ENCODE data around the gene HHAT.

The HHAT gene

DNA sequence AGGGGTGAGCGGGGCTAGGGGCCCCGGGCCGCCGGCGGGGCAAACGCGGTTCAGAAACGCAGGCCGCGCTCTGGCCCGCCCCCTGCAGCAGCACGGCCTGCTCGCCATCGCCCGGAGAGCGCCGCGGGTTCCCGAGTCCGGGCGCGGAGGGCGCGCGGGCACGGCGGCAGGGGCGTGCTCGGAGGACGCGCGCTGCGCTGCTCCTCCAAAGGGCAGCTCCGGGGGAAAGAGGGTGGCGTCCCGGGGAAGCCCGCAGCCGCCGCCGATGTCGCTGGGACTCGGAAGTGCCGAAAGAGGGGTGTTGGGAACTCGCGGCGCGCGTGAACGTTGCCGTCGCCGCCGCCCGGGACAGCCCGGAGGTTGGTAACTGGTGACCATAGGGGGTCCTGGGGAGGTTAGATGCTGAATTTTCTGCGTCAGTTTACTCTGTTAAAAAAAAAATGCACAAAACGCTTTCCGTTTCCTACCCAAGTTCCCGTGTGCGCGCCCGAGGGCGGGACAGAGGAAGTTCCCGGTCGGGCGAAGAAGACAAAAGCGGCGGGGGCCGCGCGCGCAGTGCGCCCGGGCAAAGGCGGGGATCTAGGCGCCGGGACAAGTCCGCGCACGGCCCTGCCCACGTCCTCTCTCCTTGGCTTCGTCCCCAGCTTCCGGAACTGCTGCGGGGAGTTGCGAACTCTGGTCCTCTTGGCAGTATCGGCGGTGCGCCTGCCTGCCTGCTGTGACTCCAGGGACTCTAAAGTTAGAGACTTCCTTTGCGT is at the start of gene HHAT:
HHAT (plus strand) TSS at position 157 of the 758 bp plus-strand sequence. CDS start 20,074 bp downstream, outside the sequence.
- H3K4me3 ChIP-seq (ENCODE audit: insufficient read length, low read depth) = peak within 1 kb of the TSS; percentile 73
- no peaks in the 10 kb centered on the region; the same call in 1 of the 2 replicates for H3K9me3 ChIP-seq (ENCODE audit: insufficient read depth, low read length)
- no peaks in the 10 kb centered on the region for H3K4me1 ChIP-seq (ENCODE audit: insufficient read depth, insufficient read length)
- H3K36me3 ChIP-seq (ENCODE audit: insufficient read depth, insufficient read length, low read length) = no peaks in the 10 kb centered on the region
- DNase-seq (ENCODE audit: low read depth, low spot score) = peak; percentile 71
- peak within 1 kb of the TSS; percentile 86 for H3K9ac ChIP-seq (ENCODE audit: insufficient read length, low read depth)
- TF ChIP-seq YY1 (IDR thresholded peaks at IDR 0.05; ENCODE audit: insufficient read depth, insufficient read length) = no peak
- no peak for TF ChIP-seq SUZ12 (IDR thresholded peaks at IDR 0.05; ENCODE audit: extremely low read depth, insufficient read depth, insufficient read length)
- no peak for TF ChIP-seq ZNF274 (IDR thresholded peaks at IDR 0.05; ENCODE audit: low read depth, low read length)
- H3K27me3 ChIP-seq (ENCODE audit: insufficient read depth, insufficient read length) = peaks cover 57% of the 10 kb centered on the region

GRCh38 chr1:210280221-210280620 is 48.5 kb upstream of the HHAT start:
- Histone ChIP-seq H3K36me3 (ENCODE audit: insufficient read depth, insufficient read length, low read length) (no peaks in the 10 kb centered on the region), H3K4me3 (ENCODE audit: insufficient read length, low read depth) (no peak overlapping the region), H3K9ac (ENCODE audit: insufficient read length, low read depth) (no peak overlapping the region), H3K27me3 (ENCODE audit: insufficient read depth, insufficient read length) (no peaks in the 10 kb centered on the region), H3K4me1 (ENCODE audit: insufficient read depth, insufficient read length) (no peaks in the 10 kb centered on the region), H3K9me3 (ENCODE audit: insufficient read depth, low read length) (peaks cover 45% of the 10 kb centered on the region)
- no peak for DNase-seq (ENCODE audit: low read depth, low spot score)
- TF ChIP-seq YY1 (IDR thresholded peaks at IDR 0.05; ENCODE audit: insufficient read depth, insufficient read length) = no peak

DNA sequence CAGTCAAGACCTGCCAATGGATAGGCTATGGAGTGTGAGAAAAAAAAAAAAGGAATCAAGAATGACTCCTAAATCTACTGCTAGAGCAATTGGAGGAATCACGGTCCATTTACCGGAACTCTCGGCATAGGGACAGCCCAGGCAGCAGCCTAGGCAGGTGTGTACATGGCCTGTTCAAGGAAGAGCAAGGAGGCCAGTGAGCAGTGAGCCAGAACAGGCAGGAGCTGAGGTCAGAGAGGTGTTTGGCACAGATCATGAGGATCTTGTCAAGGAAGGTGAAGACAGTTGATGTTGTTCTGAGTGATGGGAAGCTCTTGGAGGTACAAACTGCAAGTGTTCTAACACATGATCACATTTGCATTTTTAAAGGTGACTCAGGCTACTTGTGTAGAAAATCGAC is 40.6 kb upstream of the HHAT start:
- no peak overlapping the region for H3K9ac ChIP-seq (ENCODE audit: insufficient read length, low read depth)
- no peak for DNase-seq (ENCODE audit: low read depth, low spot score)
- peaks cover 3% of the 10 kb centered on the region for H3K4me1 ChIP-seq (ENCODE audit: insufficient read depth, insufficient read length)
- H3K27me3 ChIP-seq (ENCODE audit: insufficient read depth, insufficient read length) = peaks cover 28% of the 10 kb centered on the region
- H3K36me3 ChIP-seq (ENCODE audit: insufficient read depth, insufficient read length, low read length) = no peaks in the 10 kb centered on the region
- TF ChIP-seq SUZ12 (IDR thresholded peaks at IDR 0.05; ENCODE audit: extremely low read depth, insufficient read depth, insufficient read length) (no peak), YY1 (IDR thresholded peaks at IDR 0.05; ENCODE audit: insufficient read depth, insufficient read length) (no peak), ZNF274 (IDR thresholded peaks at IDR 0.05; ENCODE audit: low read depth, low read length) (no peak)
- H3K4me3 ChIP-seq (ENCODE audit: insufficient read length, low read depth) = no peak overlapping the region
- peaks cover 7% of the 10 kb centered on the region; the same call in 1 of the 2 replicates for H3K9me3 ChIP-seq (ENCODE audit: insufficient read depth, low read length)

DNA sequence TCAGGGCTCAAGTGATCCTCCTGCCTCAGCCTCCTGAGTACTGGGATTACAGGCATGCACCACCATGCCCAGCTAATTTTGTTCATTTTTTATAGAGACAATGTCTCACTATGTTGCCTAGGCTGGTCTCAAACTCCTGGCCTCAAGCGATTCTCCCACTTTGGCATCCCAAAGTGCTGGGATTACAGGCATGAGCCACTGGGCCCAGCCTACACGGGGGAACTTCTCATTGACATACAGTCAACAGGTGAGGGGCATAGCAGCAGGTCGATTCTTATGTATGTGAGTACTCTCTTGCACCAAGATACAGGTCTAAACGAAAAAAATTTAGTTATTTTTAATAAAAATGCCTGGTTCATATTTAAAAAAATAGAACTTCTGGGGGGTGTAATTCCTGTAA is 39.5 kb upstream of the HHAT start:
- TF ChIP-seq YY1 (IDR thresholded peaks at IDR 0.05; ENCODE audit: insufficient read depth, insufficient read length) (no peak), SUZ12 (IDR thresholded peaks at IDR 0.05; ENCODE audit: extremely low read depth, insufficient read depth, insufficient read length) (no peak), ZNF274 (IDR thresholded peaks at IDR 0.05; ENCODE audit: low read depth, low read length) (no peak)
- Histone ChIP-seq H3K9me3 (ENCODE audit: insufficient read depth, low read length) (peaks cover 7% of the 10 kb centered on the region; the same call in 1 of the 2 replicates), H3K36me3 (ENCODE audit: insufficient read depth, insufficient read length, low read length) (no peaks in the 10 kb centered on the region)

GRCh38 chr1:210291081-210291764 is 37.5 kb upstream of the HHAT start:
- Histone ChIP-seq H3K36me3 (ENCODE audit: insufficient read depth, insufficient read length, low read length) (no peaks in the 10 kb centered on the region), H3K9me3 (ENCODE audit: insufficient read depth, low read length) (no peaks in the 10 kb centered on the region), H3K27me3 (ENCODE audit: insufficient read depth, insufficient read length) (peaks cover 28% of the 10 kb centered on the region), H3K4me1 (ENCODE audit: insufficient read depth, insufficient read length) (peaks cover 7% of the 10 kb centered on the region), H3K9ac (ENCODE audit: insufficient read length, low read depth) (no peak overlapping the region), H3K4me3 (ENCODE audit: insufficient read length, low read depth) (no peak overlapping the region)
- DNase-seq (ENCODE audit: low read depth, low spot score) = no peak
- TF ChIP-seq ZNF274 (IDR thresholded peaks at IDR 0.05; ENCODE audit: low read depth, low read length) (no peak), SUZ12 (IDR thresholded peaks at IDR 0.05; ENCODE audit: extremely low read depth, insufficient read depth, insufficient read length) (no peak), YY1 (IDR thresholded peaks at IDR 0.05; ENCODE audit: insufficient read depth, insufficient read length) (no peak)

More for the DNA sequence above, 39.5 kb upstream of the HHAT start:
- no peak overlapping the region for H3K4me3 ChIP-seq (ENCODE audit: insufficient read length, low read depth)
- H3K27me3 ChIP-seq (ENCODE audit: insufficient read depth, insufficient read length) = peaks cover 28% of the 10 kb centered on the region
- H3K4me1 ChIP-seq (ENCODE audit: insufficient read depth, insufficient read length) = peaks cover 3% of the 10 kb centered on the region
- H3K9ac ChIP-seq (ENCODE audit: insufficient read length, low read depth) = no peak overlapping the region
- DNase-seq (ENCODE audit: low read depth, low spot score) = no peak

- Histone ChIP-seq H3K4me3 (ENCODE audit: insufficient read length, low read depth) (peak overlapping the region; percentile 47), H3K4me1 (ENCODE audit: insufficient read depth, insufficient read length) (peaks cover 7% of the 10 kb centered on the region), H3K27me3 (ENCODE audit: insufficient read depth, insufficient read length) (peaks cover 28% of the 10 kb centered on the region), H3K9ac (ENCODE audit: insufficient read length, low read depth) (no peak overlapping the region), H3K36me3 (ENCODE audit: insufficient read depth, insufficient read length, low read length) (no peaks in the 10 kb centered on the region), H3K9me3 (ENCODE audit: insufficient read depth, low read length) (no peaks in the 10 kb centered on the region)
- no peak for DNase-seq (ENCODE audit: low read depth, low spot score)
- no peak for TF ChIP-seq YY1 (IDR thresholded peaks at IDR 0.05; ENCODE audit: insufficient read depth, insufficient read length)
- no peak for TF ChIP-seq ZNF274 (IDR thresholded peaks at IDR 0.05; ENCODE audit: low read depth, low read length)
- no peak for TF ChIP-seq SUZ12 (IDR thresholded peaks at IDR 0.05; ENCODE audit: extremely low read depth, insufficient read depth, insufficient read length)
Observed at GRCh38 chr1:210291786-210292230, 36.9 kb upstream of the HHAT start.

DNA sequence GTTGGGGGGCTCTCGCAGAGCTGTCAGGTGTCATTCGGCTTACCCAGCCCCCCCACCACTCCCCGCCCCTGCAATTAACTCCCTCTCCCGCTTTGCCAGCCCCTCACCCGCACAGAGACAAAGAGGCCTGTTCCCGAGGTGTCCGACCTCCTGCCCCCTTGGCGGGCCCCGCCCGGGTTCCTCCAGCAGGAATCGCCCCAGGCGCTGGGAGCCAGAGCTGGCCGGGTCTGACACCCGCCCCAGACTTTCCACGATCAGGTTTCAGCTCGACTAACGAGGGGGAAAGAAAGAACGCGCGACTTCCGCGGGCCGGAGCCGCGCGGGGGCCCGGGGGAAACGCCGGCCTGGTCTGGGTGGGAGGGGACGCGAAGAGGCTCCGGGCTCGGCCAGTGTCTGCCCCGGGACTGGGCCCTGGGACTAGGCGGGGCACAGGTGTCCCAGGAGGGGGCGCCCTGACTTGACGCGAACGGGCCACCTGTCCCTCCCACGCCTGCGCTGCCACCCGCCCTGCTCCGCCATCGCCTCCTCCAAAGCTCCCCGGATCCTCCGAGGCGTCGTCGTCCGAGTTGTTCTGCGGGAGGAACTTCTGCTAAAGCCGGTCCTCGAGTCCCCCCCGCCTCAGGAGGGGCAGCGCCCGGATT is 36.4 kb upstream of the HHAT start:
- peak; percentile 64 for DNase-seq (ENCODE audit: low read depth, low spot score)
- Histone ChIP-seq H3K27me3 (ENCODE audit: insufficient read depth, insufficient read length) (peaks cover 28% of the 10 kb centered on the region), H3K9ac (ENCODE audit: insufficient read length, low read depth) (peak overlapping the region; percentile 73), H3K36me3 (ENCODE audit: insufficient read depth, insufficient read length, low read length) (no peaks in the 10 kb centered on the region), H3K4me3 (ENCODE audit: insufficient read length, low read depth) (peak overlapping the region; percentile 47), H3K4me1 (ENCODE audit: insufficient read depth, insufficient read length) (peaks cover 7% of the 10 kb centered on the region), H3K9me3 (ENCODE audit: insufficient read depth, low read length) (no peaks in the 10 kb centered on the region)
- TF ChIP-seq ZNF274 (IDR thresholded peaks at IDR 0.05; ENCODE audit: low read depth, low read length) (no peak), SUZ12 (IDR thresholded peaks at IDR 0.05; ENCODE audit: extremely low read depth, insufficient read depth, insufficient read length) (no peak), YY1 (IDR thresholded peaks at IDR 0.05; ENCODE audit: insufficient read depth, insufficient read length) (no peak)
